Measurements from ENCODE around the gene AGAP9. TPM values are rescaled to one million over a fixed set of nuclear protein-coding genes. Genes with fewer than 3 reads are reported as not detected.

The AGAP9 gene
- total RNA-seq, 3 donors from 2014 or later (not counting 1 experiment from before 2014, with no cell fraction given) = 4.6 to 11.1 (median 8.7) TPM

GRCh38 chr10:47452495-47453140, 70.8 kb downstream of the AGAP9 start:
- ATAC-seq (no peak), DNase-seq (no peak)
- no peaks in the 10 kb centered on the region for H3K9me3 ChIP-seq (ENCODE audit: control insufficient read depth, insufficient read depth, low read length)
- Mint-ChIP-seq H3K36me3 (no peaks in the 10 kb centered on the region), H3K27ac (no peak overlapping the region), H3K9me3 (peaks cover 0 to 5% of the 10 kb centered on the region in 2 donors), H3K27me3 (ENCODE audit: low read depth in 2 of 2) (peaks cover 0 to 3% of the 10 kb centered on the region in 2 donors), H3K4me3 (no peak overlapping the region), H3K4me1 (no peaks in the 10 kb centered on the region)
- intact Hi-C loops (cut with micrococcal nuclease) = no loop called here
- no peak overlapping the region for H3K4me3 ChIP-seq (ENCODE audit: low read length)
- no peak for TF ChIP-seq CTCF (IDR thresholded peaks at IDR 0.05)
- no peaks in the 10 kb centered on the region for H3K27me3 ChIP-seq (ENCODE audit: control insufficient read depth, insufficient read depth, low read length)
- H3K4me1 ChIP-seq (ENCODE audit: control insufficient read depth, insufficient read depth, low read length) = no peaks in the 10 kb centered on the region
- H3K36me3 ChIP-seq (ENCODE audit: control insufficient read depth, insufficient read depth, low read length) = no peaks in the 10 kb centered on the region
- 71% methylated on average over 10 of the region's 11 CpGs for WGBS (ENCODE audit: insufficient coverage)
- H3K27ac ChIP-seq (ENCODE audit: low read length) = no peak overlapping the region

- ATAC-seq (no peak), DNase-seq (no peak)
- WGBS (ENCODE audit: insufficient coverage) = 72% methylated on average over 7 of the region's 7 CpGs
- Histone ChIP-seq H3K9me3 (ENCODE audit: control insufficient read depth, insufficient read depth, low read length) (no peaks in the 10 kb centered on the region), H3K27ac (ENCODE audit: low read length) (no peak overlapping the region), H3K4me1 (ENCODE audit: control insufficient read depth, insufficient read depth, low read length) (no peaks in the 10 kb centered on the region), H3K27me3 (ENCODE audit: control insufficient read depth, insufficient read depth, low read length) (no peaks in the 10 kb centered on the region), H3K4me3 (ENCODE audit: low read length) (no peak overlapping the region), H3K36me3 (ENCODE audit: control insufficient read depth, insufficient read depth, low read length) (no peaks in the 10 kb centered on the region)
- Mint-ChIP-seq H3K36me3 (no peaks in the 10 kb centered on the region), H3K27ac (no peak overlapping the region), H3K27me3 (ENCODE audit: low read depth in 2 of 2) (peaks cover 0 to 3% of the 10 kb centered on the region in 2 donors), H3K4me3 (no peak overlapping the region), H3K9me3 (peaks cover 0 to 5% of the 10 kb centered on the region in 2 donors), H3K4me1 (no peaks in the 10 kb centered on the region)
- intact Hi-C loops (cut with micrococcal nuclease) = no loop called here
- TF ChIP-seq CTCF (IDR thresholded peaks at IDR 0.05) = no peak
These were observed 71.4 kb downstream of the AGAP9 start for GRCh38 chr10:47451998-47452494.

Other genes with a start within 250 kb of the AGAP9 start
- gene GDF10, start 223.4 kb downstream of the AGAP9 start, total RNA-seq = not detected
- gene GDF2, start 201.2 kb downstream of the AGAP9 start, total RNA-seq = not detected
- gene RBP3, start 175.3 kb downstream of the AGAP9 start, total RNA-seq = not detected
- gene ZNF488, start 139.3 kb downstream of the AGAP9 start, total RNA-seq = not detected
- gene ANXA8, start 39.5 kb downstream of the AGAP9 start, total RNA-seq = not detected
- gene FAM25G, start 31.9 kb downstream of the AGAP9 start, total RNA-seq = not detected
- gene SYT15B, start 240.0 kb upstream of the AGAP9 start, total RNA-seq = under 1 TPM in 2 of 3 donors, not detected in 1; 0.09 to 0.43 TPM

All from natural killer cell (primary cell).